Astrocyte of the spinal cord (primary cell): Measurements from ENCODE around the gene CORO1C.
A peak's percentile ranks its signal among the peaks of the same experiment; 100 is the strongest.

Experiments used
- DNase-seq: peaks from one replicate; pipeline ENCODE4 v3.0.0; 2011; ENCODE audit warnings: low read depth, low spot score
- H3K4me3 ChIP-seq: 2 replicates; pipeline ENCODE4 v1.5.1; 2011; ENCODE audit warnings: low read depth, mild to moderate bottlenecking, low read length, moderate library complexity
- CTCF ChIP-seq: IDR thresholded peaks from 2 replicates; pipeline ENCODE4 v1.5.1; 2012; ENCODE audit warnings: low read depth, mild to moderate bottlenecking, low read length, inconsistent platforms
- in situ Hi-C: cut with HindIII; loops from 2 replicates; pipeline ENCODE4 v1.10.0; 2017; ENCODE audit warnings: low sequenced_read_pairs

The CORO1C gene

DNA sequence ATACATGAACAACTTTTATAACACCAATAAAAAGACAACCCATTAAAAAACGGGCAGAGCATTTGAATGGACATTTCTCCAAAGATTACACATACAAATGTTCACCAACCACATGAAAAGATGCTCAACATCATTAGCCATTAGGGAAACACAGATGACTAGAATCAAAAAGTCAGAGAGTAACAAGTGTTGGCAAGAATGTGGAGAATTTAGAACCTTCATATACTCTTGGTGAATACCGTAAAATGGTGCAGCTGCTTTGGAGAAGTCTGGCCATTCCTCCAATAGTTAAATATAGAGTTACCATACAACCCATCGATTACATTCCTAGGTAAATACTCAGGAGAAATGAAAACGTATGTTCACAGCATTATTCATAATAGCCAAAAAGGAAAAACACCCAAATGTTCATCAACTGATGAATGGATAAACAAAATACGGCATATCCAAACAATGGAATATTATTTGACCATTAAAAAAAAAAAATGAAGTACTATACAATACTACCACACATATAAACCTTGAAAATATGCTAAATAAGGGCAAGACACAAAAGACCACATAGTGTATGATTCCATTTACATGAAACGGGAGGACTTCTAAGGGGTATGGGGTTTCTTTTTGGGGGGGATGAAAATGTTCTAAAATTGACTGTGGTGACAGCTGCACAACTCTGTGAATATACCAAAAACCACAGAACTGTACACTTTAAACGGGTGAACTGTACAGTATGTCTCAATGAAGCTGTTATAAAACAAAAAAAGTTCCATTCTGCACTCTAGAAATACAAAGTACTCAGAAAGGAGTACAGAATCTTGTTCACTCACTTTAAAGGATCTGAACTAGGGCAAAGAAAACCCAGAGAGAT, 3.2 kb downstream of the CORO1C start:
- no peak for TF ChIP-seq CTCF
- in situ Hi-C loops: no loop called here
- peak overlapping the region; percentile 88 for H3K4me3 ChIP-seq
- DNase-seq: no peak

DNA sequence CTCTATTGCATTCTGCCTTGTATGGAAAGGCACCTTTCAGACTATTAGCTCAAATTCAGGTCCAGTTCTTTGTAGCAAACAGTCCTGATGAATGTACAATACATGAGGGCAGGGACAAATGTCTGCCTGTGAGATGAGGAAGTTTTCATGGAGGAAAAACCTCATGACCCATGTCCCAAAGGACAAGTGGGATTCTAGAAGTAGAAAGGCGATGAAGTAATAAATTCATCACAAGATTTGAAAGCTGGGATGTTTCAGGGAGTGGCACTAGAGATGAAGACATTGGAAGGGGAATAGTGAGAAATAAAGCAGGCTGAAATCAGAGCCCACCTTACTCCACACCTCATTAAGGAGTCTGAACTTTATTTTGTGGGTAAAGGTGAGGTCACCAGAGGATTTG, 4.2 kb downstream of the CORO1C start:
- H3K4me3 ChIP-seq: no peak overlapping the region
- in situ Hi-C loops: no loop called here
- DNase-seq: no peak
- no peak for TF ChIP-seq CTCF

GRCh38 chr12:108724890-108725151, 6.5 kb downstream of the CORO1C start:
- in situ Hi-C loops: no loop called here
- no peak for DNase-seq
- no peak for TF ChIP-seq CTCF
- H3K4me3 ChIP-seq: no peak overlapping the region

GRCh38 chr12:108724054-108724889, 7.0 kb downstream of the CORO1C start:
- TF ChIP-seq CTCF: no peak
- DNase-seq: peak; percentile 55
- H3K4me3 ChIP-seq: no peak overlapping the region
- in situ Hi-C loops: no loop called here

DNA sequence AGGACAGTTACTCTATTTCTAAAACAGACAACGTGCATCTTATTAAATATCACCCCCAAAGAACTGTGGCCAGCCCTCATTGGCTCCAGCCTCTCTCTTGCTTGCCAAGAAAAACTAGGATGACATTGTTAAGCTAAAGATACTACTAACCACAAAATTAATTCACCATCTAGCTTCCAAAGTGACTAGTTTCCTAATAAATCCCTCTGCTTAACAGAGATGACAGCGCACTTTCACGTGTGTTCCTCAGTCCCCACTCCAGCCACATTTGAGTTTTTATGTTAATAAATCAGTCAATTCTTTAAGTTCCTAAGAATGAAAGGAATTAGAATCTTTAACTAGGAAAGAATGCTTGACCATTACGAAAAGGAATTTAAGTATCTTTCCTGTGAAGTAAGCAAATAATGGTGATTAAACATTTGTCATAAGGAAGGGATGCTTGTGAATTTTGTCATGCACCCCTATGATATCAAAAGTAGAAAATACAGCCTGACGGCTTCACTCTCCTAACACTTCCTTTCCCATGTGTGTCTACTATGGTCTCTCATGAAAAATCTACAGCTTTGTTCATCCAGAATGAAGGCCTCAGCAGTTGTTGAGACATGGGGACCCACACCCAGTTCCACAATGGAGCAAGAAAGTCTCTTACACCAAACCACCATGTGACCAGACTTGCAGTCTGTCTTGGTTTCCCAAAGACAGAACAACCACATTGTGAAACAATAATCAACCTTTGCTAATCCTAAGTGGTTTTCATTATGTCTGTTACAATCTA, 8.1 kb downstream of the CORO1C start:
- TF ChIP-seq CTCF: no peak
- H3K4me3 ChIP-seq: no peak overlapping the region
- peak; percentile 80 for DNase-seq
- in situ Hi-C loops: no loop called here

DNA sequence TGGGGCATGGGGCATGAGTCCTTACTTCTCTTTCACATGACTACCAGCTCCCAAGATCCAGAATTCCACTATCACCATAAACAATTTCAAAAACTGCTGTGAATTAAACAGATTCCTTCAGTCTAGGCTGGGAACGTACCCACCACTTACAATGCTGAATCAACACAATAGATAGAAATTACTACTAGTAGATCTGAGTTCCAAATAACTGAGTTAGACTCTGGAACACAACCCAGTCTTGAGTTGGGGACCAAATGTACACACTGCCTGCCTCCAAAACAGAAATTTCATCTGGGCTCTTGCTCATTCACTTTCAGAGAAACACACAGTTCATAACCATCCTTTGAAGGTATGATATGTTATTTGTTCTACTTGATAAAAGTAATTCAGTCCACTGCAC, 8.9 kb downstream of the CORO1C start:
- in situ Hi-C loops: no loop called here
- DNase-seq: peak; percentile 33
- no peak overlapping the region for H3K4me3 ChIP-seq
- no peak for TF ChIP-seq CTCF
